HL-60 (cell line): ENCODE data around the gene SELP.
A peak's percentile ranks its signal among the peaks of the same experiment; 100 is the strongest.

ENCODE experiments used
- DNase-seq, 2 experiments: peaks; one replicate each; pipeline ENCODE4 v3.0.0-alpha.2; 2010 to 2020; ENCODE audit warnings: low read depth in 1 of 2, low spot score in 1 of 2
- H3K27ac ChIP-seq: fragments of 250-450 bp; sonication (Bioruptor Pico); replicated peaks from 2 replicates; pipeline ENCODE4 v1.5.1; 2020; ENCODE audit warnings: mild to moderate bottlenecking, moderate library complexity
- H3K27me3 ChIP-seq: fragments of 250-450 bp; sonication (Bioruptor Pico); 2 replicates; pipeline ENCODE4 v1.5.1; 2021; ENCODE audit warnings: mild to moderate bottlenecking, moderate library complexity; ENCODE audit not compliant: insufficient read depth, poor library complexity, severe bottlenecking
- H3K4me3 ChIP-seq: replicated peaks from 2 replicates; pipeline ENCODE4 v1.5.1; 2011; ENCODE audit warnings: mild to moderate bottlenecking, control low read depth, low read length; ENCODE audit not compliant: insufficient read depth
- CTCF ChIP-seq: IDR thresholded peaks from one replicate; pipeline ENCODE4 v1.5.1; 2011; ENCODE audit warnings: low read length, control low read depth, inconsistent platforms; ENCODE audit not compliant: insufficient read depth
- GABPA ChIP-seq: IDR thresholded peaks from 2 replicates; pipeline ENCODE4 v1.6.1; 2012; ENCODE audit warnings: low read depth
- POLR2AphosphoS5 ChIP-seq: IDR thresholded peaks from 2 replicates; pipeline ENCODE4 v1.6.1; 2012; ENCODE audit warnings: low read depth
- REST ChIP-seq: IDR thresholded peaks from 2 replicates; pipeline ENCODE4 v1.6.1; 2012; ENCODE audit warnings: low read depth; ENCODE audit not compliant: insufficient replicate concordance
- SPI1 ChIP-seq: IDR thresholded peaks from 2 replicates; pipeline ENCODE4 v1.6.1; 2012; ENCODE audit warnings: low read depth, mild to moderate bottlenecking, borderline replicate concordance

The SELP gene

DNA sequence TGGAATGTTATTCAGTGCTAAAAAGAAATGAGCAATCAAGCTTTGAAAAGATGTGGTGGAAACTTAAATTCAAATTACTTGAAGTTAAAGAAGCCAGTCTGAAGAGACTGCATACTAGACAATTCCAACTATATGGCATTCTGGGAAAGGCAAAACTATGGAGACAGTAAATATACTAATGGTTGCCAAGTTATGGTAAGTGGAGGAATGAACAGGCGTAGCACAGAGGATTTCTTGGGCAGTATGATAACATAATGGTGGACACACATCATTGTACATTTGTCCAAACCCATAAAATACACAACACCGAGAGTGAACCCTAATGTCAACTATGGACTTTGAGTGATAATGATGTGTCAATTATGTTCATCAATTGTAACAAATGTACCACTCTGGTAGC, 21.1 kb upstream of the SELP start:
- TF ChIP-seq REST, result no peak
- no peak for TF ChIP-seq CTCF
- no peak for TF ChIP-seq POLR2AphosphoS5
- TF ChIP-seq GABPA, result no peak
- TF ChIP-seq SPI1, result no peak
- DNase-seq, result no peak
- Histone ChIP-seq H3K27ac (no peak overlapping the region), H3K27me3 (no peaks in the 10 kb centered on the region), H3K4me3 (no peak overlapping the region)

GRCh38 chr1:169650551-169650950, 20.6 kb upstream of the SELP start:
- no peak for DNase-seq
- TF ChIP-seq CTCF (no peak), GABPA (no peak), SPI1 (no peak), REST (no peak), POLR2AphosphoS5 (no peak)

GRCh38 chr1:169648709-169649108, 18.8 kb upstream of the SELP start:
- H3K4me3 ChIP-seq, result no peak overlapping the region
- TF ChIP-seq SPI1, result peak; percentile 68
- TF ChIP-seq CTCF, result no peak

More at GRCh38 chr1:169650551-169650950, 20.6 kb upstream of the SELP start:
- Histone ChIP-seq H3K4me3 (no peak overlapping the region), H3K27ac (no peak overlapping the region), H3K27me3 (no peaks in the 10 kb centered on the region)

DNA sequence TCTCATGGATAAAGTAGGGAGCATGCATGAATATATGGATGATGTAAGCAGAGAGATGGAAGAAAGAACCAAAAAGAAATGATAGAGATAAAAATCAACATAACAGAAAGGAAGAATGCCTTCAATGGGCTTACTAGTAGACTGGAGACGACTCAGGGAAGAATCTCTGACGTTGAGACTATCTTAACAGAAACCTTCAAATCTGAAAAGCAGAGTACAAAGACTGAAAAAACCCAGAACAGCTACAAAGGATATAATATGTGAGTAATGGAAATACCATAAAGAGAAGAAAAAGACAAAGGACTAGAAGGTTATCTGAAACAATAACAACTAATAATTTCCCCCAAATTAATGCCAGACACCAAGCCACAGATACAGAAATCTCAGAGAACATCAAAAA, 18.3 kb upstream of the SELP start:
- Histone ChIP-seq H3K27ac (no peak overlapping the region), H3K27me3 (no peaks in the 10 kb centered on the region), H3K4me3 (no peak overlapping the region)
- TF ChIP-seq POLR2AphosphoS5, result no peak
- TF ChIP-seq CTCF, result no peak
- no peak for TF ChIP-seq GABPA
- TF ChIP-seq SPI1, result no peak
- no peak for TF ChIP-seq REST
- DNase-seq, result no peak

More at GRCh38 chr1:169648709-169649108, 18.8 kb upstream of the SELP start:
- Histone ChIP-seq H3K27me3 (no peaks in the 10 kb centered on the region), H3K27ac (no peak overlapping the region)
- DNase-seq, result peak in 1 of 2 experiments; percentile 12
